A549 (cell line): ENCODE data around the gene FBXL7. TPM values are rescaled to one million over a fixed set of nuclear protein-coding genes. Genes with fewer than 3 reads are reported as not detected.

Experiments
- ATAC-seq, 2 experiments: fragments of 200-7000 bp in 1 of 2; fragments of >200 bp in 1 of 2; cut with Nextera tagmentation in 1 of 2; cut with Tn5 transposase in 1 of 2; 3 replicates each; pipeline versions ENCODE4 v1.8.0 to v1.9.1; 2018 to 2020; ENCODE audit warnings: mild to moderate bottlenecking in 1 of 2, moderate library complexity in 1 of 2
- CTCF ChIA-PET: fragments of 300-600 bp; sonication (Branson Sonifier 250); formaldehyde crosslinking; extraction: SDS; loops from one replicate; lab custom pipeline; 2021; ENCODE audit warnings: antibody characterized with exemption, inconsistent platforms; lab: Yijun Ruan, JAX
- POLR2A ChIA-PET: fragments of 350-600 bp; formaldehyde crosslinking; extraction: SDS; loops from one replicate; lab custom pipeline; 2021; ENCODE audit warnings: antibody characterized with exemption, inconsistent platforms; lab: Yijun Ruan, JAX
- DNase-seq, 2 experiments: peaks; one replicate each; pipeline versions ENCODE4 v3.0.0 to v3.0.0-alpha.2; 2011 to 2016; ENCODE audit warnings: low read depth in 1 of 2, low spot score in 1 of 2
- FAIRE-seq: peaks from 2 replicates; lab custom pipeline; 2011; peaks lifted over from hg19 to GRCh38; lab: Jason Lieb, UNC
- H3K27ac ChIP-seq, 2 experiments: fragments of >200 bp; sonication (Bioruptor Twin); formaldehyde crosslinking; 3 replicates each; pipeline ENCODE4 v1.5.1; 2016 to 2017
- H3K4me1 ChIP-seq: fragments of >200 bp; sonication (Bioruptor Twin); formaldehyde crosslinking; 3 replicates; pipeline ENCODE4 v1.6.1; 2016
- H3K4me2 ChIP-seq: fragments of >200 bp; sonication (Bioruptor Twin); formaldehyde crosslinking; 3 replicates; pipeline ENCODE4 v1.6.1; 2016
- H3K4me3 ChIP-seq: fragments of >200 bp; sonication (Bioruptor Twin); formaldehyde crosslinking; 3 replicates; pipeline ENCODE4 v1.5.1; 2016
- H3K9me3 ChIP-seq: fragments of >200 bp; sonication (Bioruptor Twin); formaldehyde crosslinking; 3 replicates; pipeline ENCODE4 v1.6.1; 2016
- CBX2 ChIP-seq: fragments of 200-600 bp; sonication (generic); IDR thresholded peaks from 2 replicates; pipeline ENCODE4 v1.6.1; 2016; ENCODE audit warnings: low read depth, mild to moderate bottlenecking, borderline replicate concordance
- CEBPB ChIP-seq, 2 experiments: fragments of >200 bp in 1 of 2; sonication (Bioruptor Twin) in 1 of 2; formaldehyde crosslinking in 1 of 2; IDR thresholded peaks; 2 replicates each; pipeline ENCODE4 v1.6.1; 2012 to 2016
- ESRRA ChIP-seq: fragments of 150-350 bp; IDR thresholded peaks from 2 replicates; pipeline ENCODE4 v1.6.1; 2014; ENCODE audit warnings: mild to moderate bottlenecking, low read length, borderline replicate concordance
- FOSB ChIP-seq: fragments of 250-450 bp; sonication (Bioruptor Pico); IDR thresholded peaks from 2 replicates; pipeline ENCODE4 v1.5.0; 2020; ENCODE audit warnings: mild to moderate bottlenecking, moderate library complexity
- FOSL2 ChIP-seq, 2 experiments: fragments of 450-650 bp in 1 of 2; fragments of >200 bp in 1 of 2; sonication (Bioruptor Twin) in 1 of 2; formaldehyde crosslinking; IDR thresholded peaks; 2 replicates each; pipeline versions ENCODE4 v1.5.0 to v1.6.1; 2016 to 2020; ENCODE audit warnings: mild to moderate bottlenecking in 1 of 2, moderate library complexity in 1 of 2
- HEYL ChIP-seq: fragments of 250-450 bp; sonication (Bioruptor Pico); IDR thresholded peaks from 2 replicates; pipeline ENCODE4 v1.8.0; 2021; ENCODE audit warnings: mild to moderate bottlenecking, moderate library complexity
- HOXB13 ChIP-seq: fragments of 250-450 bp; sonication (Bioruptor Pico); IDR thresholded peaks from 2 replicates; pipeline ENCODE4 v1.5.0; 2020; ENCODE audit warnings: low read depth, mild to moderate bottlenecking, moderate library complexity
- HOXB5 ChIP-seq: fragments of 250-450 bp; sonication (Bioruptor Pico); IDR thresholded peaks from 2 replicates; pipeline ENCODE4 v1.5.0; 2020; ENCODE audit warnings: mild to moderate bottlenecking, moderate library complexity
- NR3C1 ChIP-seq: fragments of >200 bp; sonication (Bioruptor Twin); formaldehyde crosslinking; IDR thresholded peaks from 3 replicates; pipeline ENCODE4 v1.6.1; 2017
- PHF8 ChIP-seq: fragments of 200-600 bp; sonication (generic); IDR thresholded peaks from 2 replicates; pipeline ENCODE4 v1.6.1; 2016; ENCODE audit warnings: low read depth, mild to moderate bottlenecking, antibody characterized with exemption, moderate library complexity, borderline replicate concordance
- POLR2AphosphoS2 ChIP-seq: conservative IDR thresholded peaks from 2 replicates; pipeline ENCODE4 v1.6.1; 2012; ENCODE audit warnings: low read length, improper control_type of control experiment, inconsistent platforms
- RAD21 ChIP-seq, 2 experiments: fragments of >200 bp in 1 of 2; sonication (Bioruptor Twin) in 1 of 2; formaldehyde crosslinking in 1 of 2; IDR thresholded peaks in 1 of 2; conservative IDR thresholded peaks in 1 of 2; 2 replicates in 1 of 2; 3 replicates in 1 of 2; pipeline ENCODE4 v1.6.1; 2012 to 2018; ENCODE audit warnings: inconsistent platforms in 1 of 2
- RCOR1 ChIP-seq: fragments of 150-350 bp; IDR thresholded peaks from 2 replicates; pipeline ENCODE4 v1.6.1; 2014; ENCODE audit warnings: antibody characterized with exemption, low read length, low read depth
- RNF2 ChIP-seq: fragments of 200-600 bp; sonication (generic); IDR thresholded peaks from 2 replicates; pipeline ENCODE4 v1.6.1; 2016; ENCODE audit warnings: low read depth, mild to moderate bottlenecking, antibody characterized with exemption, moderate library complexity, borderline replicate concordance
- SREBF2 ChIP-seq: fragments of 450-650 bp; IDR thresholded peaks from 2 replicates; pipeline ENCODE4 v1.6.1; 2014; ENCODE audit warnings: mild to moderate bottlenecking, moderate library complexity
- TP53 ChIP-seq: fragments of 250-450 bp; sonication (Bioruptor Pico); IDR thresholded peaks from 2 replicates; pipeline ENCODE4 v1.5.0; 2021; ENCODE audit warnings: mild to moderate bottlenecking, moderate library complexity
- ZC3H11A ChIP-seq: fragments of 450-650 bp; IDR thresholded peaks from 2 replicates; pipeline ENCODE4 v1.6.1; 2014; ENCODE audit warnings: antibody characterized with exemption, mild to moderate bottlenecking
- ZFP36 ChIP-seq: fragments of 450-650 bp; IDR thresholded peaks from 2 replicates; pipeline ENCODE4 v1.6.1; 2014; ENCODE audit warnings: borderline replicate concordance; ENCODE audit not compliant: partially characterized antibody
- ZNF302 ChIP-seq: fragments of 250-450 bp; sonication (Bioruptor Pico); IDR thresholded peaks from 2 replicates; pipeline ENCODE4 v1.9.0; 2021; ENCODE audit warnings: inconsistent platforms, mild to moderate bottlenecking, moderate library complexity
- ZSCAN20 ChIP-seq: fragments of 250-450 bp; sonication (Bioruptor Pico); IDR thresholded peaks from 2 replicates; pipeline ENCODE4 v1.8.0; 2022; ENCODE audit warnings: mild to moderate bottlenecking, moderate library complexity
- WGBS: methylation state at CpG from one replicate; pipeline ENCODE4 v1.1.6; 2017; ENCODE audit errors: missing lambda C conversion rate; 5-methylcytosine and 5-hydroxymethylcytosine counted together
- polyA plus RNA-seq, 4 experiments: library from polyadenylated mRNA; depleted of rRNA in 3 of 4; stranded (reverse); fragments of >200 nt; fragmentation: RNase III in 1 of 4; extraction: RNeasy Plus Mini Kit Qiagen cat#74134 plus additional on column Dnase treatment in 1 of 4; gene quantifications; 2 replicates in 3 of 4; 3 replicates in 1 of 4; pipeline ENCODE4 v1.2.3, GENCODE V29; 2011 to 2017
- TF ChIP-seq, protein P1 (sequence below): IDR thresholded peaks from 2 replicates; pipeline ENCODE4 v1.6.1; 2012; ENCODE audit warnings: low read depth, borderline replicate concordance
- TF ChIP-seq, protein P2 (sequence below): IDR thresholded peaks from 2 replicates; pipeline ENCODE4 v1.6.1; 2012
- TF ChIP-seq, protein P3 (sequence below): fragments of >200 bp; sonication (Bioruptor Twin); formaldehyde crosslinking; IDR thresholded peaks from 2 replicates; pipeline ENCODE4 v1.6.1; 2016
- TF ChIP-seq, protein P4 (sequence below): fragments of 150-350 bp; IDR thresholded peaks from 2 replicates; pipeline ENCODE4 v1.6.1; 2014; ENCODE audit warnings: low read depth, mild to moderate bottlenecking, low read length
- TF ChIP-seq, protein P5 (sequence below): fragments of 250-450 bp; sonication (Bioruptor Pico); IDR thresholded peaks from 2 replicates; pipeline ENCODE4 v1.5.0; 2020; ENCODE audit warnings: low read depth, mild to moderate bottlenecking, moderate library complexity
- TF ChIP-seq, protein P6 (sequence below): fragments of 250-450 bp; sonication (Bioruptor Pico); IDR thresholded peaks from 2 replicates; pipeline ENCODE4 v1.5.0; 2021; ENCODE audit warnings: mild to moderate bottlenecking, moderate library complexity, borderline replicate concordance

FBXL7 gene
- polyA plus RNA-seq, 2 of the 4 experiments (the other 2 are of a cell fraction): 0.90 to 1.7 TPM

DNA sequence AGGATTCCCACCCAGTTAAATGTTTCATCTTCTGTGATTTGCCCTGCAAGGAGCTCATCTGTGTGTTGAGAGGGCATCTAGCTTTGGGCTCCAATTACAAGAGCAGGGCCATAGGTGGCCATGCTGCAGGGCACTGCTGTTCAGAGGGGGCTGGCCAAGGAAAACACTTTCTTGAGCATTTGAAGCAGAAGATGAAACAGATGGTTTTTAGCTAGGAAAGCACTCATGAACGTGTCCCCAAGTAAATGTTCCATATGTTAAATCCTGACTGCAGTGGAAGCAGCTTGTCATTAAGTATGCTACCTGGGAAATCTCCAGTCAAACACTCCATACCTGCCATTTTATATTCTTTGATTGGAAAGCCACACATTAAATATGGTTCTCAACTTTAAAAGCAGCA is 176.6 kb downstream of the FBXL7 start:
- no peak overlapping the region for H3K4me2 ChIP-seq
- TF ChIP-seq, protein P1, sequence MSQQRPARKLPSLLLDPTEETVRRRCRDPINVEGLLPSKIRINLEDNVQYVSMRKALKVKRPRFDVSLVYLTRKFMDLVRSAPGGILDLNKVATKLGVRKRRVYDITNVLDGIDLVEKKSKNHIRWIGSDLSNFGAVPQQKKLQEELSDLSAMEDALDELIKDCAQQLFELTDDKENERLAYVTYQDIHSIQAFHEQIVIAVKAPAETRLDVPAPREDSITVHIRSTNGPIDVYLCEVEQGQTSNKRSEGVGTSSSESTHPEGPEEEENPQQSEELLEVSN: no peak
- TF ChIP-seq HEYL (CRISPR knock-in tag) (no peak), FOSB (CRISPR knock-in tag) (no peak), FOSL2 (IDR thresholded peaks at IDR 0.05) (no peak), FOSL2 (CRISPR knock-in tag; IDR thresholded peaks at IDR 0.05) (no peak), SREBF2 (no peak), TP53 (CRISPR knock-in tag) (no peak), ESRRA (no peak), ZSCAN20 (CRISPR knock-in tag) (no peak), RAD21 (conservative IDR thresholded peaks at IDR 0.05 in 1 of 2, IDR thresholded peaks at IDR 0.05 in 1 of 2) (no peak), HOXB13 (CRISPR knock-in tag) (no peak), CBX2 (no peak), ZFP36 (no peak), POLR2AphosphoS2 (no peak)
- TF ChIP-seq, protein P2, sequence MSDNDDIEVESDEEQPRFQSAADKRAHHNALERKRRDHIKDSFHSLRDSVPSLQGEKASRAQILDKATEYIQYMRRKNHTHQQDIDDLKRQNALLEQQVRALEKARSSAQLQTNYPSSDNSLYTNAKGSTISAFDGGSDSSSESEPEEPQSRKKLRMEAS: no peak
- TF ChIP-seq, protein P3, sequence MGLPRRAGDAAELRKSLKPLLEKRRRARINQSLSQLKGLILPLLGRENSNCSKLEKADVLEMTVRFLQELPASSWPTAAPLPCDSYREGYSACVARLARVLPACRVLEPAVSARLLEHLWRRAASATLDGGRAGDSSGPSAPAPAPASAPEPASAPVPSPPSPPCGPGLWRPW: no peak
- TF ChIP-seq, all 56 proteins: peak for 0
- Histone ChIP-seq H3K4me1 (no peaks in the 10 kb centered on the region), H3K27ac (no peak overlapping the region), H3K9me3 (no peaks in the 10 kb centered on the region), H3K4me3 (no peak overlapping the region)
- ChIA-PET POLR2A (no interaction called here), CTCF (no interaction called here)
- DNase-seq (no peak), ATAC-seq (no peak), FAIRE-seq (no peak)
- WGBS: 5% methylated on average over 1 of the region's 1 CpG

DNA sequence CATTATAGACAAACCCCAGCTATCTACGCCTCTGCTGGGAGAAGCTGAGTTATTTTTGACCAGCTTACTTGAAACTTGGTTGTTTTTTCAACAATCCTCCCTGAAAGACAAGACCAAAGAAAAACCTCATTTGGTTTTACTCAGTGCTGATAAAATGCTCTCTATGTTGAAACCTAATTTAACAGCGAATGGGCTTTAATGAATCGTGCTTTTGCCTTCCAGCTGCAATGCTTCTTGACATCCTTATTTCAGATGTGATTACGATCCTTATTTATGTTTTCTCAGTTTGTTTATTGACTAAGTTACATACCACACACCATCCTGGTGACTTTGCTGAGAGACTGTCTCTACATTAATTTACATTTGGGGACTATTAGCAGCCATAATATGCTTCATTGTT is 179.2 kb downstream of the FBXL7 start:
- WGBS: 40% methylated on average over 4 of the region's 4 CpGs
- ATAC-seq (no peak), FAIRE-seq (no peak)
- CTCF ChIA-PET: interaction anchor here (1.5 kb wide), 1 partner anchor 23 kb away, joined by 3 read pairs; no protein-coding TSS in a partner anchor
- no peak overlapping the region for H3K4me2 ChIP-seq
- no peak overlapping the region for H3K27ac ChIP-seq
- H3K4me1 ChIP-seq: no peaks in the 10 kb centered on the region
- no peak for TF ChIP-seq POLR2AphosphoS2
- TF ChIP-seq, all 56 proteins: peak for 0
- no peak for DNase-seq
- H3K4me3 ChIP-seq: no peak overlapping the region
- H3K9me3 ChIP-seq: no peaks in the 10 kb centered on the region
- POLR2A ChIA-PET: no interaction called here

DNA sequence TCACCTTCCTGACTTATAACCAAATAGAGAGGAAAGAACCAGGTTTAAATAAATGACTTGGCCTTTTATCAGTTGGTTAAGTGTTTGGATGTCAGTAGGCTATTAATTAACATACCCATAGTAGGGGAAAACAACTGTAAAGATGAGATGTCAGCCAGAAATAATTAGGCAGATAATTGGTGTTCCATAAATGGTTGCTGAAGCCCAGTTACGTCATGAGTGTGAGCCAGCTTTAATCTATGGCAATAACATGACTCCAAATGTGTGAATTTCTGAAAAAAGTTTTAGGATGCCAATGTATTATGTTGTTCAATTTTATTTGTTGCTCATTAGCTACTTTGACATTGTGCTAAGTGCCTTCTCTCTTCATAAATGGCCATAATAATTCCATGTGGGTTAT is 180.5 kb downstream of the FBXL7 start:
- ATAC-seq: no peak
- POLR2A ChIA-PET: no interaction called here
- CTCF ChIA-PET: no interaction called here
- TF ChIP-seq ZFP36 (no peak), CBX2 (no peak), CEBPB (IDR thresholded peaks at IDR 0.05) (no peak), ZNF302 (no peak), ZC3H11A (no peak), HEYL (CRISPR knock-in tag) (no peak), HOXB5 (CRISPR knock-in tag) (no peak), NR3C1 (no peak), RNF2 (no peak), RCOR1 (no peak), PHF8 (no peak)
- TF ChIP-seq, protein P4, sequence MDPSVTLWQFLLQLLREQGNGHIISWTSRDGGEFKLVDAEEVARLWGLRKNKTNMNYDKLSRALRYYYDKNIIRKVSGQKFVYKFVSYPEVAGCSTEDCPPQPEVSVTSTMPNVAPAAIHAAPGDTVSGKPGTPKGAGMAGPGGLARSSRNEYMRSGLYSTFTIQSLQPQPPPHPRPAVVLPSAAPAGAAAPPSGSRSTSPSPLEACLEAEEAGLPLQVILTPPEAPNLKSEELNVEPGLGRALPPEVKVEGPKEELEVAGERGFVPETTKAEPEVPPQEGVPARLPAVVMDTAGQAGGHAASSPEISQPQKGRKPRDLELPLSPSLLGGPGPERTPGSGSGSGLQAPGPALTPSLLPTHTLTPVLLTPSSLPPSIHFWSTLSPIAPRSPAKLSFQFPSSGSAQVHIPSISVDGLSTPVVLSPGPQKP: no peak
- TF ChIP-seq, protein P5, sequence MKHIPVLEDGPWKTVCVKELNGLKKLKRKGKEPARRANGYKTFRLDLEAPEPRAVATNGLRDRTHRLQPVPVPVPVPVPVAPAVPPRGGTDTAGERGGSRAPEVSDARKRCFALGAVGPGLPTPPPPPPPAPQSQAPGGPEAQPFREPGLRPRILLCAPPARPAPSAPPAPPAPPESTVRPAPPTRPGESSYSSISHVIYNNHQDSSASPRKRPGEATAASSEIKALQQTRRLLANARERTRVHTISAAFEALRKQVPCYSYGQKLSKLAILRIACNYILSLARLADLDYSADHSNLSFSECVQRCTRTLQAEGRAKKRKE (CRISPR knock-in tag): no peak
- TF ChIP-seq, protein P6, sequence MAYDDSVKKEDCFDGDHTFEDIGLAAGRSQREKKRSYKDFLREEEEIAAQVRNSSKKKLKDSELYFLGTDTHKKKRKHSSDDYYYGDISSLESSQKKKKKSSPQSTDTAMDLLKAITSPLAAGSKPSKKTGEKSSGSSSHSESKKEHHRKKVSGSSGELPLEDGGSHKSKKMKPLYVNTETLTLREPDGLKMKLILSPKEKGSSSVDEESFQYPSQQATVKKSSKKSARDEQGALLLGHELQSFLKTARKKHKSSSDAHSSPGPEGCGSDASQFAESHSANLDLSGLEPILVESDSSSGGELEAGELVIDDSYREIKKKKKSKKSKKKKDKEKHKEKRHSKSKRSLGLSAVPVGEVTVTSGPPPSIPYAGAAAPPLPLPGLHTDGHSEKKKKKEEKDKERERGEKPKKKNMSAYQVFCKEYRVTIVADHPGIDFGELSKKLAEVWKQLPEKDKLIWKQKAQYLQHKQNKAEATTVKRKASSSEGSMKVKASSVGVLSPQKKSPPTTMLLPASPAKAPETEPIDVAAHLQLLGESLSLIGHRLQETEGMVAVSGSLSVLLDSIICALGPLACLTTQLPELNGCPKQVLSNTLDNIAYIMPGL (CRISPR knock-in tag): no peak

More for the DNA sequence above, 180.5 kb downstream of the FBXL7 start:
- WGBS: 13% methylated on average over 1 of the region's 1 CpG
- Histone ChIP-seq H3K4me3 (no peak overlapping the region), H3K27ac (no peak overlapping the region), H3K4me1 (no peaks in the 10 kb centered on the region), H3K9me3 (no peaks in the 10 kb centered on the region), H3K4me2 (no peak overlapping the region)
- DNase-seq (no peak), FAIRE-seq (no peak)
